GM19468 (cell line): ENCODE measurements around the gene GLRX3.
"Not testable (repeated sequence)": the region's sequence is repeated elsewhere in the genome, so short reads cannot be mapped to it uniquely, and the experiment has no call there.

Experiments used
- ATAC-seq: cut with Tn5 transposase; IDR thresholded peaks from one replicate; pipeline ENCODE4 v1.9.1; 2021; ENCODE audit warnings: mild to moderate bottlenecking, moderate library complexity, moderate number of reproducible peaks; ENCODE audit not compliant: unreplicated experiment; ENCODE audit errors: extremely low read depth

The GLRX3 gene

GRCh38 chr10:130136226-130137089, at the start of gene GLRX3:
GLRX3 (plus strand) TSS chr10:130136391; CDS start chr10:130136421, 30 bp downstream.
- ATAC-seq: peak; percentile 88

- ATAC-seq: not testable (repeated sequence)
Observed at GRCh38 chr10:130090565-130090964, 45.6 kb upstream of the GLRX3 start.

DNA sequence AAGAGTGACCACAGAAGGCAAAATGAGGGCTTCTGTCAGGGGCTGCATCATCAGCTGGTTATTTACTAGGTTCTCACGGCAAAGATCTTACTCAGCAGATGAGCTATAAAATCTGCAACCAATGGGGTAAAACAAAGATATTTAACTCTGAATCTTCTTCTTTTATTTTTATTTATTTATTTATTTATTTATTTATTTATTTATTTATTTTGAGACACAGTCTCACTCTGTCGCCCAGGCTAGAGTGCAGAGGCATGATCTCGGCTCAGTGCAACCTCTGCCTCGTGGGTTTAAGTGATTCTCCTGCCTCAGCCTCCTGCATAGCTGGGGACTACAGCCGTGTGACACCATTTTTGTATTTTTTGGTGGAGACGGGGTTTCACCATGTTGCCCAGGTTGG, 36.8 kb upstream of the GLRX3 start:
- ATAC-seq: no peak

- no peak for ATAC-seq
Observed at GRCh38 chr10:130105724-130106123, 30.5 kb upstream of the GLRX3 start.

DNA sequence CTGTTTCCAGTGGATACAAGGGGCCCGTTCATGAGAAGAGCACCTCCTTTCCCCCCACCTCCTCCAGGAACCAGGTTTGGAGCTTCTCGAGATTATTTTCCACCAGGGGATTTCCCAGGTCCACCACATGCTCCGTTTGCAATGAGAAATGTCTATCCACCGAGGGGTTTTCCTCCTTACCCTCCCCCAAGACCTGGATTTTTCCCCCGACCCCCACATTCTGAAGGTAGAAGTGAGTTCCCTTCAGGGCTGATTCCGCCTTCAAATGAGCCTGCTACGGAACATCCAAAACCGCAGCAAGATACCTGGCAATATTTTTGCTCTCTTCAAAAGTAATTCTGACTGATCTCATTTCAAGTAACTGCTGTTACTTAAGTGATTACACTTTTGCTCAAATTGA, 28.0 kb upstream of the GLRX3 start:
- ATAC-seq: not testable (repeated sequence)

DNA sequence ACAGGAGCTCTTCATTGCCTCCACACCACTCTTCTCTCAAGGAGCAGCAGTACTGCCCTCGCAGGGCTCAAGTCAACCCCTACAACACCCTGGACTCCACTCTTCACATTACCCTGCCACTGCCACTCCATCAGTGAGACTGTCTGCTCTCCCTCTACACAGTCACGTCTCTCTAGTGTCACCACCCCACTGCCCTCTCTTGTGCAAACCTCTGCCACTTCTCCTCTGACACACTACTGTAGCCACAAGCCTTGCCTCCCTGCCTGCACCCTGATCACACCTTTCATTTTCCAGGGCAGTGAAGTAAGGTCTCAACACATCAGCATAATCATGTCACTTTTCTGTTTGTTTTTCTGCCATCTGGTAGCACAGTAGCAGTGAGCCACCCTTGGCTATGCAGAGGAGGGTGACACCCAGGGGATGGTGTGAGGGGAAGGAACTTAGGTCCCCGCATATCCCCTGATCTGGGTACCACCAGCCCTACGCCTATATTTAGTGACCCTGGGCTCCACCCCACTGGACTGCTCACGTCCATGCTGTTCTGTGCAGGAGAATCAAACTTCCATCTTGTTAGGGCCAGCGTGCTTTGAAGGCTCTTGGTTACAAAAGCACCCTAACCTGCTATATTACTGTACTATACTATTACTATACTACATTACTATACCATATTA, 27.1 kb upstream of the GLRX3 start:
- ATAC-seq: no peak

DNA sequence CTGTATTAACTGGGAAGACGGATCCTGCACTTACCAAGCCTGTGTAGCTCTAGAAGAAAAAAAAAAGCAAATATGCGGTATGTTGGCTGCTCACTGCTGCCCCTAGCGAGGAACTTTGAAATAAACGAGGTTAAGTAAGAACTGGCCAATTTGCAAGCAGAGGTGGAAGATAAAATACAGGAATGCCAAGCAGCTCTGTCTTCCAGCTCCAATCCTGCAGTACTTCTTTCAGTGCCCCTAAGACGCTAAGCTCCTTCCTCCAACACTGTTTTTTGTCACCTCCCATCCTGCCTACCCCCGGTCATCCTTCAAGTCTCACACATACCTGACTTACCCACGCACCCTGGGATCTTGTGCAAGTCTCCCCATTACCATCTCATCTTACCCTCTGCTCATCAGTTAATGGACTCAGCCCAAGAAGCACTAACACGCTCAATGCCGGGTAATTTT, 26.4 kb upstream of the GLRX3 start:
- no peak for ATAC-seq

GRCh38 chr10:130110246-130111112, 25.7 kb upstream of the GLRX3 start, which contains the start of gene C10orf143:
C10orf143 (minus strand) TSS chr10:130110830; CDS start chr10:130110772, 58 bp downstream.
- ATAC-seq: peak; percentile 71

DNA sequence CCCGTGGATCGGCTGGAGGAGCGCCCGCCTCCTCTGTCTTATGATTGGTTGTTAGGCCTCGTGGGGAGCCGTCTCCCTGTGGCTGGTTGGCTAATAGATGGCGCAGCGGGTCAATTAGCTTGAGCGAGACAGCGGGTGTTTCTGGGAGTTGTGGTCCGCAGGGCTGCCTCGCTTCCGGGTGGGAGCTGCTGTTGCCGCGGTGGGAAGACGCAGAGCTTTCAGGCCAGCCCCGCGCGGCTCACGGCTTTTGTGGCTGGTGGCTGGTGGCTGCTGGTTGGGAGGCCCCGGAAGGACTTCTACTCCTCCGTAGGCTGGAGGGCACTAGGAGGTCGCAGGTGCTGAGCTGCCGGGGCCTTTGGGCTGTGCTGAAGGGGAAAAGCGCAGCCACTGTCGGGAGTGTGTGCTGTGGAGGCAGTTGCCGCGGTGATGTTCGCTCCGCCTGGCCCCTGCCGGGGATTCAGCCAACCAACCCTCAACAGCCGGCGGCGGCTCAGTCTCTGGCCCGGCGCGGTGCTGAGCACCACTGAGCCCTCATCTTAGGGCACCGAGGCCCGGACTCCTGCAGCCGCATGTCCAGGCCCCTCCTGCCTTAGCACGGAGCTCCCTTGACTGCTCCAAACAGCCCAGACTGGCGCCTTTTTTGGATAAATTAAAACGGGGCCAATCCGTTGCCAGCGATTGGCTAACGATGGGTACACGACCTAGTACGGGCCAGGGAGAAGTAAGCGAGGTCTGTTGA, 24.9 kb upstream of the GLRX3 start:
- ATAC-seq: peak; percentile 84

DNA sequence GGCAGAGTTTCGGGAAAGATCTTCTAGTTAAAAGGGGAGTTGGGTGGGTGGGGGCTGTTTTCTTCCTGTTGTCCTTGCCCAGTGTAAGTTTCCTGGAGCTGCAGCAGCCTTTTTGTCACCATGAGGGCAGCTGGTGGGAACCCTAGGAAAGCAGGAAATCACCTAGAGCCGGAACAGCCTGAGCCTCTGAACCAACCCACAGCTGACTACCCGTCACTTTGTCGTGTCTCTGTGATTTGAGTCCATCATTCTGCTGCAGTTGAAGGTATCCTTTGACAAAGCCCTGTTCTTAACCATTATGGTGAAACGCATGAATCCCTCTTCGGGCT, 24.4 kb upstream of the GLRX3 start:
- ATAC-seq: no peak

DNA sequence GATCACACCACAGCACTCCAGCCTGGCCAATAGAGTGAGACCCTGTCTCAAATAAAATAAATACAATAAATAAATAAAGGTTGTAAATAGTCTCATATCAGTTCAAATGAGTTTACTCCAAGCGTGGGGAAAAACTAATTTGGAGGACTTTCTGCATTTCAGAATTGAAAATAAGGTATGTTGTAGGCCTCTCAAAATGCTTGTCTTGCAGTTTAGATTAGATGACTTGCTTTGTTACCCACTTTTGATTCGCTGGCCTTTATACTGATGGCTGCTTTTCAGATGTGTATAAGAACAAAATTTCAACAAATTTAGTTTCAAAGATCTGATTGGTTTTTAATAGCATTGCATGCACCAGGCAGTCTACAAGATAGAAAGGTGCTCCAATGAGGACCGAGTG, 23.4 kb upstream of the GLRX3 start:
- ATAC-seq: no peak

- ATAC-seq: not testable (repeated sequence)
Observed at GRCh38 chr10:130116942-130117341, 19.2 kb upstream of the GLRX3 start.

DNA sequence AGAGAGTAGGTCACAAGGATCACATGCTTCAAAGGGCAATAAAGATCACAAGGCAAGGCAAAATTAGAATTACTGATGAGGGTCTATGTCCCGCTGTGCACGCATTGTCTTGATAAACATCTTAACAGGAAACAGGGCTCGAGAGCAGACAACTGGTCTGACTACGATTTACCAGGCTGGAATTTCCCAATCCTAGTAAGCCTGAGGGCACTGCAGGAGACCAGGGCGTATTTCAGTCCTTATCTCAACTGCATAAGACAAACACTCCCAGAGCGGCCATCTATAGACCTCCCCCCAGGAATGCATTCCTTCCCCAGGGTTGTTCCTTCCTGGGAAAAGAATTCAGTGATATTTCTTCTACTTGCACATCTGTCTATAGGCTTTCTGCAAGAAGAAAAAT, 18.7 kb upstream of the GLRX3 start:
- not testable (repeated sequence) for ATAC-seq

DNA sequence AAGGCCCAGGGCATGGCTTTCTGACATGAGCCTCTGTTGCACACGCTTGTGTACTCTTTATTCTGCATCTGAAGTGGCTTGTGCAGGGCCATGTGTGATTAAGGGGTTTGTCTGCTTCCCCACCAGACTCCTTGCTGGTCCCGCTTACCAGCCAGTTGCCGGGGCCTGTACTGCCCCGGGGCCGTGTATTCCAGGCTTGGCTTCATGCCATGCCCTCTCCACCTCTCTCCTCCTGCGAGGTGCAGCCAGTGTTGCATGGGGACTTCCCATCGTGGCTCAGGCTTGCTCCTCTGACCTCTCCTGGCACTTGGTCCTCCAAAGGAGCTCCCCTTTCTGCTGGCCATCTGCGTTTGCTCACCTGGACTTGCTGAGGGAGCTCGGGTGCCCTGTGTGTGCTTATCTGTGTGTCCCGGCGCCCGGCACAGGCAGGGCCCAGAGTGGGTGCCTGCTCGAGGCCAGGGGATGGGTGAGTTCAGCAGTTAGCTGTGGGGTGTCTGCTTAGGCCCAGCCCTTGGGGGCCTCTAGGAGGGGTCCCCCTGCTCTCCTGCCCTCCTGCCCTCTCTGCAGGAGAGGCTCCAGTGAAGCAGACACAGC, 14.6 kb upstream of the GLRX3 start:
- no peak for ATAC-seq

DNA sequence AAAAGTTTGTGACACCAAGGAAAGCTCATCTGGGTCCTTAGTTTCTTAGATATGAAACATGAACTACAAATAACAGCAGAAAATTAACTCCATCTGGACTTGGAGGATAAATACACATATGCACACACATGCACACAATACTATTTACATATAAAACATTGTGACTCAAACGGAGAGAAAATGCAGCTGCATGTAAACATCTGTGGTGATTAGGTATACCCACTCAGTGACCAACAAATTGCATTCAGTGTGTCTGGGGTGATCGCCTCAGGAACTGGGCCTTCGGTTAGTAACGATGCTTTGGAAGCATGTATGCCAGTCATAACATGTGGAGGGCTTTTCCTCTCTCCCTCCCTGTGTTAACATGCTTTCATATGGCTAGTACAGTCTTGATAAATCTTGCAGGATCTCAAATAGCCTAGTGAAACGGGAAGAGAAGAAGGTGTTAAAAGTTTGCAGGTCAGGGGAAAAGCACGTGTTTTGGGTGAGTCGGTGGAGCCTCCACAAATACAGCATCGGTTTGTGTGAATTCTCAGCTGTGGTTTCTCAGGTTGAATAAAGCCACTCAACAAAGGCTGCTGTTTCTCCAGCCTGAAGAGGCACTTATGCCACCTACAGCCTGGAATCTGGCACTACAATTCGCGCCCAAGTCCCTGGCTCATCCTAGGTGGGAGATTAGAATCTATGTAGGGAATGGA, 8.7 kb upstream of the GLRX3 start:
- peak; percentile 85 for ATAC-seq

DNA sequence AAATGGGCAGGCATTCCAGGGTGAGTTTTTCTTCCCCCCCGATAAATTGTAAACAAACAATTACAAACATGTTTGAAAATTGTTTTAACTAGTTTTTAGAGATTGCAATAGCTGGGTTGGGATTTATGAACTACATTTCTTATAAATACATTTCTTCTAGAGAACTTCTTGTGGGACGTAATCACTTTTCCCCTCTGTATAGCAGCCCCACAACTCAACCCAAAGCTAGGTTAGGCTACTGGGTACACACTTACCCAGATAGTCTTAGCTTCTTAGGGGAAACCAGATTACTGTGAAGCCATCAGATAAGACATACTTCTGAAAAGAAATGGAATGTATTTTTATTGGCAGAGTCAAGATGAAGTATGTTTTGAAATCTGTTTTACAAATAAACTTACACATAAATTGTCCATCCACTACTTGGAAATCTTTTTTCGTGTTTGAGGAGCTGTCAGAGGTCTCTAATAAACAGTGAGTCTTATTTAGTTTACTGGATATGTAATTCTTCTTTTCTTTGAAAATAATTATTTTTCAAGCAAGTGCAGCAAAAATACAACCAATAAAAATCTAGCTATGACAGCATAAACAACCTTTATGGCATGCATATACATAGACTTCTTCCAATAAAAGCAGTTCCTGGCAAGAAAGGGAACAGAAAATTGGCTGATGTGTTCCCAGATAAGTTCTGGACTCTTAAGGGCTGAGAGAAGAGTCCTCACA, 8.0 kb upstream of the GLRX3 start:
- no peak for ATAC-seq

DNA sequence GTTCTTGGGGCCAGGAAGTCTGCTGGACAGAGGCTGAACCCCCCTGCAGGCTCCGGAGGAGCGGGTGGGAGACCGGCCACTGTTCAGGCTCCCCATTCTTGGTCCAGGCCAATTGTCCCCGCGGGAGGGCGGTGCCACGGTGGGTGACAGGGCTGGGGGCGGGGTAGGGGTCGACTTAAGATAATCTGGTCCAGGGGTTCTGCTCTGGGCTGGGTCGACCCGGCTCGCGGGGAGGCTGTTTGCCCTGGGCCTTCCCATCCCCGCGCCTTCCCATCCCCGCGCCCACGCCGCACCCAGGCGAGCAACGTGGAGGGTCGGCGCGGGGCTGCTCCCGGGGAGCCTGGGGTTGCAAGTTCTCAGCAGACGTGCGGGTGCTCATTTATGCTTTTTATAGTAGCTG, 7.3 kb upstream of the GLRX3 start:
- ATAC-seq: no peak

GRCh38 chr10:130135676-130136225, 440 bp upstream of the GLRX3 start:
- no peak for ATAC-seq
